D721Med (cell line): ENCODE measurements around the gene GLCCI1.
"Not testable (repeated sequence)": the region's sequence is repeated elsewhere in the genome, so short reads cannot be mapped to it uniquely, and the experiment has no call there.

Experiments used
- DNase-seq: peaks from one replicate; pipeline ENCODE4 v3.0.0; 2011; ENCODE audit warnings: low spot score; ENCODE audit not compliant: insufficient read length
- FAIRE-seq: peaks from 2 replicates; lab custom pipeline; 2011; peaks lifted over from hg19 to GRCh38; lab: Jason Lieb, UNC
- TF ChIP-seq, protein P1 (sequence below): IDR thresholded peaks from 2 replicates; pipeline ENCODE4 v1.5.1; 2012; ENCODE audit warnings: mild to moderate bottlenecking, control low read depth; ENCODE audit not compliant: insufficient read depth; ENCODE audit errors: missing control alignments

GLCCI1 gene

DNA sequence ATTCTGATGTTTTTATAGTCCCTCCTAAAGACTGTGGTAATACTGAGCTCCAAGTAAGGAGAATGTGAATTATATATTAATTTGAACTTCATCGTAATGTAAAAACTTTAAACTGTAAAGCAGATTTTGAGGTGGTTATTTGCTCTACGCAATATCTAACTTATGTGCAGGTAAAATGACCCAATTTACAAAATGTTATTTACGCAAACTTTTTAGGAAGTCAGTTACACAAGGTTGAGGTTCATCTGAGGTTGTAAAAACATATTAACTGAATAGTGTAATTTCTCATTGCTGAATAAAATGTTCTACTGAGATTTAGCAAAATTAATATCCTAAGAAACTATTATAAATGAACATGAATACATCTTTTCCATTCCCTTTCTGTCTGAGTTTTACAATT, 15.8 kb downstream of the GLCCI1 start:
- FAIRE-seq, result no peak
- no peak for DNase-seq
- TF ChIP-seq, protein P1, sequence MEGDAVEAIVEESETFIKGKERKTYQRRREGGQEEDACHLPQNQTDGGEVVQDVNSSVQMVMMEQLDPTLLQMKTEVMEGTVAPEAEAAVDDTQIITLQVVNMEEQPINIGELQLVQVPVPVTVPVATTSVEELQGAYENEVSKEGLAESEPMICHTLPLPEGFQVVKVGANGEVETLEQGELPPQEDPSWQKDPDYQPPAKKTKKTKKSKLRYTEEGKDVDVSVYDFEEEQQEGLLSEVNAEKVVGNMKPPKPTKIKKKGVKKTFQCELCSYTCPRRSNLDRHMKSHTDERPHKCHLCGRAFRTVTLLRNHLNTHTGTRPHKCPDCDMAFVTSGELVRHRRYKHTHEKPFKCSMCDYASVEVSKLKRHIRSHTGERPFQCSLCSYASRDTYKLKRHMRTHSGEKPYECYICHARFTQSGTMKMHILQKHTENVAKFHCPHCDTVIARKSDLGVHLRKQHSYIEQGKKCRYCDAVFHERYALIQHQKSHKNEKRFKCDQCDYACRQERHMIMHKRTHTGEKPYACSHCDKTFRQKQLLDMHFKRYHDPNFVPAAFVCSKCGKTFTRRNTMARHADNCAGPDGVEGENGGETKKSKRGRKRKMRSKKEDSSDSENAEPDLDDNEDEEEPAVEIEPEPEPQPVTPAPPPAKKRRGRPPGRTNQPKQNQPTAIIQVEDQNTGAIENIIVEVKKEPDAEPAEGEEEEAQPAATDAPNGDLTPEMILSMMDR, result no peak

DNA sequence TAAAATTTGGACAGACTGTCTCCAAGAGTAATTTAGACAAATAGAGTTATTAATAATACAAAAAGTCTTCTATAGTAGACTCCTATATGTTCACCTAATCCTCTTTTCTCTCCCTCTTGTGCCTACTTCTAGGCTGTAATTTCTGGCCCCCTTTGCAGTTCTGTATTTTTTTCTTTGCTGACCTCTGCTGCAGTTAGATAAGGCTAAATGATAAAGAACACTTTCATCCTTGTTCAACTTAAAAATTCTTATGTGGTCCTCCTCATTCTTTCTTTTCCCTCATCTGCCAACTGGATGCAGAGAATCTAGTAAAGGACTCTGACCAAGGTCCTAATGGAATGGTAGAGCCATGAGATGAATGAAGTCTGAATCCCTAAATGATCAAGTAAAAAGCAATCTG, 20.1 kb downstream of the GLCCI1 start:
- FAIRE-seq, result no peak
- TF ChIP-seq, protein P1, result no peak
- DNase-seq, result no peak

DNA sequence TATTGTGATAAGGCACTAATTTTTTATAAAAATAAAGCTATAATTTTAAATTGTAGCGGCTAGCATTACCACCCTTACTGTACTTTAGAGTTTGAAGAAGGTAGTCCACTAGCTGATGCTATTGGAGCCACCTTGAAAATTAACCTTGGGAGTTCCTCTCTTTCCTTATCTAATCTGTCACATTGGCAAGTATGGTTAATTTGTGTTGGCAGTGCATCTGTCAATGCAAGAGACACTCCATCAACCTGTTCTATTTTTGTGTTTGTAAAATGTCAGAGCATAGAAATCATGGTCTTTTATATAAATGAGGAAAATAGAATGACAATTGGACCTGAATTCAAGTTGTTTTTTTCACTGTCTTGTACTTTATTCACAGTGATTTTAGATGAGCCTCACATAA, 20.5 kb downstream of the GLCCI1 start:
- DNase-seq (no peak), FAIRE-seq (no peak)
- TF ChIP-seq, protein P1, result no peak

DNA sequence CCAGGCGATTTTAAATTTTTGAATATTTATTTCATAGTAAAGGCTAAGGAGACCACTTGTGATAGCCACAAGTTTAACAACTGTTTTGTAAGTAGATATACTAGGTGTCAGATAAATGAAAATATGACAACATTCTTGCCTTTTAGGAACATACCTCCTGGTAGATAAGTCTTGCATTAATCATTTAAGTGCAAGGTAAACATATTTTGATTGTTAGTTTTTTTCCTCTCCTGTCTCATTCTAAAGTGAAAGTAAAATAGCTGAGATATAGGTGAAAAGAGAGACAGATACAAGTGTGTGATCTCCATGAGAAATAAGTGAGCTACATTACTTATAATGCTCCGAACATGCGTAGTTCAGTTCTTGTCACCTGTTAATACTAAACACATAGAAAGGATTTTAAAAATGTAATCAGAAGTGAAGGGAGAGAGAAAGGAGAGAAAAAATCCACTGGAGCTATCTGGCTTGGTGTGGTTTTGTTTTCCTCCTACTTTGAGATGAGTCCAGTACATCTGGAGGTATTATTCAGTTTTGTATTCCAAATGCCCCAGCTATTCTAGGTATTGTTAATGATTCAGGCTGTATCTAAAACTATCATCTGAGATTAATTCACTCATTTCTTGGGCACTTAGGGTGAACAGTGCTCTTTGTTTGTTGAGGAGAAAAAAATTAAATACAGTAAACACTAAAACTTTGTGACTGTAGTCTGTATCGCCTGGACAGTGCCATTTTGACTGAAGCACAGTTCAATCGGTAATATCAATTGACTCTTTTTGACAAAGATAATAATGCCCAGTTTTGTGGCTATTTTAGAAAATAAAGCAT, 21.2 kb downstream of the GLCCI1 start:
- FAIRE-seq (no peak), DNase-seq (no peak)
- TF ChIP-seq, protein P1, result no peak

DNA sequence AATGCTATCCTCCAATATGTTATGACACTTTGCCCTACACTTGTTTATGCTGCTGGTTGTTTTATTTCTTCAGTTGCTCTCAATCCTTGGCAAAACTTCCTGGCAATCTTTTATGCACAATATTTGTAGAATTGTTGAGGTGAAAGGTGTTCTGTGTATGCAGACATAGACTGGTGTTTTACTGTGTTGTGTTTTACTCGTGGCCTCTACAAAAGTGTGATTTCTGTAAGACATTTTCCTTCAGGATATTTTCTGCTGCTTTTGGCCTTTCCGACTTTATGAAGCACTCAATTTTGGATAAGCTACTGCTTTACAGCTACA, 21.8 kb downstream of the GLCCI1 start:
- FAIRE-seq (no peak), DNase-seq (no peak)
- TF ChIP-seq, protein P1, result no peak

DNA sequence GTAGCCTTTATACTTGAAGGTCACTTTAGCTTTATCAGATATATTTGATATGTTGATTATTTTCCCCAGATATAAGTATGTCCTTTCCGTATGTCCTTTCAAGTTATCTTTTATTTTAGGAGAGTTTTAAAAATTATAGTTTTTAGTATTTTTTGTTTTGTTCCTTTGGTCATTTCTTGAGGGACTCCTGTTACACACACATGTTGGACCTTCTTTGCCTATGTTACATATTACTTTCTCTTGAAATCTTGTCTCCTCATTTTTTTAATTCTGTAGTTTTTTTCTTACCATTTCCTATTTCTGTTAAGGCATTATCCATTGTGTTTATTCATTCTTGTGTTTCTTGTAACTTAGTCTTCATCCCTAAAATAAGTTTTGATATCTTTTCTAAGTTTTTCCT, 23.9 kb downstream of the GLCCI1 start:
- no peak for FAIRE-seq

DNA sequence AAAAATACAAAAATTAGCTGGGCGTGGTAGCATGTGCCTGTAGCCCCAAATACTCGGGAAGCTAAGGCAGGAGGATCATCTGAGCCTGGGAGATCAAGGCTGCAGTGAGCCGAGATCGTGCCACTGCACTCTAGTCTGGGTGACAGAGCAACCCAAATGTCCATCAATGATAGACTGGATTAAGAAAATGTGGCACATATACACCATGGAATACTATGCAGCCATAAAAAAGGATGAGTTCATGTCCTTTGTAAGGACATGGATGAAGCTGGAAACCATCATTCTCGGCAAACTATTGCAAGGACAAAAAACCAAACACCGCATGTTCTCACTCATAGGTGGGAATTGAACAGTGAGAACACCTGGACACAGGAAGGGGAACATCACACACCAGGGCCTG, 26.8 kb downstream of the GLCCI1 start:
- FAIRE-seq, DNase-seq: not testable (repeated sequence)

More for the DNA sequence above, 23.9 kb downstream of the GLCCI1 start:
- TF ChIP-seq, protein P1, result no peak
- DNase-seq, result no peak

DNA sequence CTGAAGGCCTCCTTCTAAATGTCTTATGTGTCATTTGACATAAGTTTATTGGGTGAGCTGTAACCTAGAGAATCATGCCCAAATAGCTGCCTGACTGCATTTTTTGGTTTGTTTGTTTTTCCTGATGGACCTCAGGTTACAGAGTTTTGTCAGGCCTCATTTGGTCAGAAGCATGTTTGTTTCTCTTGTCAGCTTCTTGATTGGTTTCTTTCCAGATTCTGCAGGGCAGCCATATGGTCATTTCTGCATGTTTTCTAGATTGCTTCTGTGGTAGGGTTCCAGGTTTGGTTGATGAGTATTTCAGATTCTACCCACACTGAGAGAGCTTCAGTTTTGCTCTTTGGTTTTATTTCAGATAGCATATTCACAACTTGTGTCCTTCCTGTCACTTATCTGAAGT, 28.0 kb downstream of the GLCCI1 start:
- TF ChIP-seq, protein P1, result no peak
- FAIRE-seq (no peak), DNase-seq (no peak)
